Gastrocnemius medialis (tissue), 4 donors: Measurements from ENCODE around the gene SLC27A6. TPM values are rescaled to one million over a fixed set of nuclear protein-coding genes. Genes with fewer than 3 reads are reported as not detected.

ENCODE experiments used
- ATAC-seq, 2 donors: fragments of 150-250 bp; one replicate each; pipeline ENCODE4 v1.9.1; 2016
- DNase-seq, 2 donors: peaks; one replicate each; pipeline ENCODE4 v3.0.0-alpha.2; 2019
- H3K27ac ChIP-seq, 4 donors: fragments of 200-600 bp; sonication (generic); 1 replicate in 1 of 4; 2 replicates in 3 of 4; pipeline ENCODE4 v1.5.1; 2016 to 2018; ENCODE audit warnings: mild to moderate bottlenecking in 2 of 4, moderate library complexity in 1 of 4
- H3K27me3 ChIP-seq, 3 donors: fragments of 200-600 bp; sonication (generic) in 2 of 3; 1 replicate in 1 of 3; 2 replicates in 2 of 3; pipeline versions ENCODE4 v1.5.1 to v1.6.0; 2016 to 2019; ENCODE audit warnings: mild to moderate bottlenecking in 1 of 3, moderate library complexity in 1 of 3
- H3K36me3 ChIP-seq, 2 donors: fragments of 200-600 bp; sonication (generic) in 1 of 2; one replicate each; pipeline ENCODE4 v1.5.1; 2017 to 2018
- H3K4me1 ChIP-seq, 2 donors: fragments of 200-600 bp; sonication (generic) in 1 of 2; one replicate each; pipeline ENCODE4 v1.5.1; 2016 to 2017; ENCODE audit warnings: mild to moderate bottlenecking in 2 of 2
- H3K4me3 ChIP-seq, 4 donors: fragments of 200-600 bp; sonication (generic) in 3 of 4; 1 replicate in 1 of 4; 2 replicates in 3 of 4; pipeline ENCODE4 v1.5.1; 2016 to 2019; ENCODE audit warnings: mild to moderate bottlenecking in 2 of 4
- H3K9me3 ChIP-seq, 3 donors: fragments of 200-600 bp; sonication (generic) in 2 of 3; 1 replicate in 1 of 3; 2 replicates in 2 of 3; pipeline ENCODE4 v1.5.1; 2016 to 2019
- POLR2A ChIP-seq, 2 donors: fragments of 450-650 bp; IDR thresholded peaks; one replicate each; pipeline ENCODE4 v1.6.1; 2017; ENCODE audit warnings: antibody characterized with exemption in 2 of 2, mild to moderate bottlenecking in 2 of 2, moderate library complexity in 2 of 2
- in situ Hi-C, 4 donors: fragments of 200-750 bp; cut with MboI; loops; one replicate each; pipeline versions ENCODE4 v1.15.0 to v1.8.0; 2017; ENCODE audit warnings: low sequenced_read_pairs in 4 of 4
- intact Hi-C: fragments of 100-400 bp; cut with DNase I; formaldehyde crosslinking; loops from one replicate; pipeline ENCODE4 v1.15.1; 2023; ENCODE audit warnings: low total_unique reads
- total RNA-seq, 4 donors: library from RNA; depleted of rRNA; stranded (reverse); fragments of >200 nt; gene quantifications; one replicate each; pipeline versions ENCODE4 v1.1.0 to v1.2.3, GENCODE V29; 2016
- TF ChIP-seq, protein P1 (sequence below), 5 experiments: fragments of 450-650 bp in 3 of 5; fragments of 200-600 bp in 2 of 5; sonication (generic) in 2 of 5; IDR thresholded peaks in 4 of 5; conservative IDR thresholded peaks in 1 of 5; 1 replicate in 4 of 5; 2 replicates in 1 of 5; pipeline ENCODE4 v1.5.1; 2016 to 2019; ENCODE audit warnings: antibody characterized with exemption in 5 of 5, mild to moderate bottlenecking in 3 of 5, moderate library complexity in 3 of 5

Gene SLC27A6, protein sequence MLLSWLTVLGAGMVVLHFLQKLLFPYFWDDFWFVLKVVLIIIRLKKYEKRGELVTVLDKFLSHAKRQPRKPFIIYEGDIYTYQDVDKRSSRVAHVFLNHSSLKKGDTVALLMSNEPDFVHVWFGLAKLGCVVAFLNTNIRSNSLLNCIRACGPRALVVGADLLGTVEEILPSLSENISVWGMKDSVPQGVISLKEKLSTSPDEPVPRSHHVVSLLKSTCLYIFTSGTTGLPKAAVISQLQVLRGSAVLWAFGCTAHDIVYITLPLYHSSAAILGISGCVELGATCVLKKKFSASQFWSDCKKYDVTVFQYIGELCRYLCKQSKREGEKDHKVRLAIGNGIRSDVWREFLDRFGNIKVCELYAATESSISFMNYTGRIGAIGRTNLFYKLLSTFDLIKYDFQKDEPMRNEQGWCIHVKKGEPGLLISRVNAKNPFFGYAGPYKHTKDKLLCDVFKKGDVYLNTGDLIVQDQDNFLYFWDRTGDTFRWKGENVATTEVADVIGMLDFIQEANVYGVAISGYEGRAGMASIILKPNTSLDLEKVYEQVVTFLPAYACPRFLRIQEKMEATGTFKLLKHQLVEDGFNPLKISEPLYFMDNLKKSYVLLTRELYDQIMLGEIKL
- 1 to 10 TPM in 1 of 4 donors, under 1 TPM in 1, not detected in 2; 0.29 to 2.0 TPM for total RNA-seq

DNA sequence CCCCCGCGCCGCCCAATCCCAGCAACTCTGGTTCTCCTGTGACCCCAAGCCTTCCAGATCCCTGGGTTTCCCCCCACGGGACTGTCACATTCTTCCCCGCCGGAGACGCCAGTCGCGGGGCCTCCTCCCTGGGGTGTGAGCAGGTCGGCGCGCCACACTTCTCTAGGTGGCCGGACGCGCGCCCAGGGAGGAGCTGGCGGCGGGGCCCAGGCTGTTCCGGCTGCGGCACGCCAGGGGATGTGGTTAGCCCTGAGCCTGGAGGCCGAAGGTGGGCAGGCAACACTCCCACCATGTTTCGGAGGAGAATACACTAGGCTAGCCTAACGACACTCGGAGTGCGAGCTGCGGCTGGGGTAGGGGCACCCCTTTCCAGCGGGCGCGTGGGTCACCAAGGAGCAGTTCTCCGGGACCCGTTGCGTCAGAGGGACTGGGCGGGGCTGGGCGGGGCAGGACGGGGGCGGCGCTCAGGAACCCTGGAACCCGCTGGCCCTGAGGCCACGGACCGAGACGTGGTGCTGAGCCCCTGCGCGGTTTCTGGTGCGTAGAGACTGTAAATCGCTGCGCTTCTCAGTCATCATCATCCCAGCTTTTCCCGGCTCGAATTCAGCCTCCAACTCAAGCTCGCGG, at the start of gene SLC27A6:
Gene SLC27A6 (plus strand): TSS at position 478 of the 627 bp plus-strand sequence. CDS start 650 bp downstream, outside the sequence.
- ATAC-seq (no peak), DNase-seq (peak in 1 of 2 donors; percentile 2)
- Histone ChIP-seq H3K27me3 (peaks cover 0 to 17% (median 10%) of the 10 kb centered on the region in 3 donors), H3K4me1 (no peaks in the 10 kb centered on the region), H3K4me3 (peak within 1 kb of the TSS; percentile 4 to 44 (median 28)), H3K9me3 (no peaks in the 10 kb centered on the region), H3K36me3 (no peaks in the 10 kb centered on the region), H3K27ac (no peak within 1 kb of the TSS)
- in situ Hi-C loops: no loop called here
- TF ChIP-seq POLR2A (IDR thresholded peaks at IDR 0.05): no peak
- TF ChIP-seq, protein P1, sequence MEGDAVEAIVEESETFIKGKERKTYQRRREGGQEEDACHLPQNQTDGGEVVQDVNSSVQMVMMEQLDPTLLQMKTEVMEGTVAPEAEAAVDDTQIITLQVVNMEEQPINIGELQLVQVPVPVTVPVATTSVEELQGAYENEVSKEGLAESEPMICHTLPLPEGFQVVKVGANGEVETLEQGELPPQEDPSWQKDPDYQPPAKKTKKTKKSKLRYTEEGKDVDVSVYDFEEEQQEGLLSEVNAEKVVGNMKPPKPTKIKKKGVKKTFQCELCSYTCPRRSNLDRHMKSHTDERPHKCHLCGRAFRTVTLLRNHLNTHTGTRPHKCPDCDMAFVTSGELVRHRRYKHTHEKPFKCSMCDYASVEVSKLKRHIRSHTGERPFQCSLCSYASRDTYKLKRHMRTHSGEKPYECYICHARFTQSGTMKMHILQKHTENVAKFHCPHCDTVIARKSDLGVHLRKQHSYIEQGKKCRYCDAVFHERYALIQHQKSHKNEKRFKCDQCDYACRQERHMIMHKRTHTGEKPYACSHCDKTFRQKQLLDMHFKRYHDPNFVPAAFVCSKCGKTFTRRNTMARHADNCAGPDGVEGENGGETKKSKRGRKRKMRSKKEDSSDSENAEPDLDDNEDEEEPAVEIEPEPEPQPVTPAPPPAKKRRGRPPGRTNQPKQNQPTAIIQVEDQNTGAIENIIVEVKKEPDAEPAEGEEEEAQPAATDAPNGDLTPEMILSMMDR (IDR thresholded peaks at IDR 0.05 in 4 of 5, conservative IDR thresholded peaks at IDR 0.05 in 1 of 5): no peak
- intact Hi-C loops: no loop called here

DNA sequence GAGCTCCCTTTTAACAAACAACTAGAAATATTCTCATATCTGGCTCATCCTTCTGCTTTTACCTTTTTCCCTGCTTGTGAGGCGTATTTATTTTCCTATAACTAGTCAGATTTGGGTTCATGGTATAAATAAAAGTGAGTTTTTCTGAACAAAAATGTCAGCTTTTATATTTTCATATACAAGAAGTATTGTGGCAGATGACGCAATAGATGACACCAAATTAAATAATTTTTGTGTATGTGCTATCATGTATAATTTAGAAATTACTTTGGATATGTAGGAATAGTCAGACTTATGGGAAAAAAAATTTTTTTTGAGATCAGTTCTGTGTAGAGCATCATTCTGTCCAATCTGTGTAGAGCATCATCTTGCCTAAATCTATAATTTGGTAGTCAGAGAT, 45.7 kb upstream of the SLC27A6 start:
- no peak overlapping the region for H3K4me3 ChIP-seq
- H3K9me3 ChIP-seq: no peaks in the 10 kb centered on the region
- DNase-seq (no peak), ATAC-seq (no peak)
- H3K36me3 ChIP-seq: no peaks in the 10 kb centered on the region
- in situ Hi-C loops: loop anchor here in 2 of 4 donors (25.0 kb wide), 1 partner anchor 843 kb away; no protein-coding TSS in a partner anchor
- no peaks in the 10 kb centered on the region for H3K27me3 ChIP-seq
- no peaks in the 10 kb centered on the region for H3K4me1 ChIP-seq
- no peak overlapping the region for H3K27ac ChIP-seq
- intact Hi-C loops: no loop called here
- TF ChIP-seq POLR2A (IDR thresholded peaks at IDR 0.05): no peak
- TF ChIP-seq, protein P1 (IDR thresholded peaks at IDR 0.05 in 4 of 5, conservative IDR thresholded peaks at IDR 0.05 in 1 of 5): no peak

DNA sequence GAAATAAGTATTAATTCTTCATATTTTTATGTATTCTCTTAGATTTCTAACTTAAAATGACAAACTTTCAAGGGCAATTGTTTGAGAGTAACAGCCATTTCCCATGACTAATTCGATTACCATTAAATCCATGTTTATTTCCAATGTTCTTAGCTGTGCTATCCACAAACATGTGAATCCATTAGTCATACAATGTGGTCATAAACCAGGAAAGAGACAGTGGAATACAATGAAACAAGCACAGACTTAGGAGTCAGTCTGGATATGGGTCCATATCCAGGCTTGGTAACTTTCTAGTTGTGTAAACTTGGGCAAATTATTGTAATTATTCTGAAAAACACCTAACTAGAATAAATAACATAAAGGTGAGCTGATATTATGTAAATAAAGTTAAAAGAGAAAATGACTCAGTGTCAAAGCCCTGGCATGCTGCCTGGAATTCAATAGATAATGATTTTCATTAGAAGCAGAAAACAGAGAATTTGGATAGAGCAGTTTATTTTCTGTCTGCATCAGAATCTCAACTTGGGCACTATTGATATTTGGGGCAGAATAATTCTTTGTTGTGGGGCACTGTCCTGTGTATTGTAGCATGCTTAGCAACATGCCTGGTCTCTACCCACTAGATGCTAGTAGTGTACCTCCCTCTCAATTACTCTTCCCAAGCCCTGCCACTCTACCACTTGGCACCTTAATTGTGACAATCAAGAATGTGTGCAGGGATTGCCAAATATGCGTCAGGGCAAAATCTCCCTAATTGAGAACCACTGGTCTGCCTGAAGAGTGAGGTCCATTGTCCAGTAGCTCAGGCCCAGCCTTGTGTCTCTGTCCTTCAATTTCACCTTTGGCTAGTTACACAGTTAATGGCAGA, 44.7 kb upstream of the SLC27A6 start:
- Histone ChIP-seq H3K27ac (no peak overlapping the region), H3K27me3 (no peaks in the 10 kb centered on the region), H3K4me3 (no peak overlapping the region), H3K9me3 (no peaks in the 10 kb centered on the region), H3K36me3 (no peaks in the 10 kb centered on the region), H3K4me1 (no peaks in the 10 kb centered on the region)
- in situ Hi-C loops (loop anchor here in 2 of 4 donors (25.0 kb wide), 1 partner anchor 842 kb away; no protein-coding TSS in a partner anchor), intact Hi-C loops (no loop called here)
- TF ChIP-seq, protein P1 (IDR thresholded peaks at IDR 0.05 in 4 of 5, conservative IDR thresholded peaks at IDR 0.05 in 1 of 5): no peak
- no peak for TF ChIP-seq POLR2A (IDR thresholded peaks at IDR 0.05)
- ATAC-seq: no peak
- no peak for DNase-seq

DNA sequence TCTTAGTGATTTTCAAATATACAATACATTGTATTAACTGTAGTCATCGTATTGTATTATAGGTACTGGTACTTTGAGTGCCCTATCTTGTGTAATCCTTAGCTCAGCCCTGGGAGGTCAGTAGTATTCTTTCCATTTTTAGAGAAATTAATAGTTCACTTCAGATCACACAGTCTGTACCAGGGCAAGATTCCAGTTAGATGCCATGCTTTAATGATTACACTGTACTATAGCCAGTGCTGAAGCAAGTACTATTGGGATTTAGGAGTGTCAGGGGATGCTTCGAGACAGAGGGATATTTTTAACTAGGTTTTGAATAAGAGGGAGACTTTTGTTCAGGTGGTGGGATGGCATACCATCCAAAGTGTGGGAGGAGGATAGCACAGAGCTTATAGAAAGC, 41.0 kb upstream of the SLC27A6 start:
- H3K4me3 ChIP-seq: no peak overlapping the region
- H3K9me3 ChIP-seq: no peaks in the 10 kb centered on the region
- no peak for ATAC-seq
- H3K36me3 ChIP-seq: no peaks in the 10 kb centered on the region
- in situ Hi-C loops: loop anchor here in 2 of 4 donors (25.0 kb wide), 1 partner anchor 838 kb away; no protein-coding TSS in a partner anchor
- TF ChIP-seq, protein P1 (IDR thresholded peaks at IDR 0.05 in 4 of 5, conservative IDR thresholded peaks at IDR 0.05 in 1 of 5): no peak
- TF ChIP-seq POLR2A (IDR thresholded peaks at IDR 0.05): no peak
- no peaks in the 10 kb centered on the region for H3K4me1 ChIP-seq
- no peak overlapping the region for H3K27ac ChIP-seq
- no peaks in the 10 kb centered on the region for H3K27me3 ChIP-seq
- DNase-seq: no peak
- intact Hi-C loops: no loop called here
